Nephron (organoid): ENCODE measurements around the gene CXCR4.
A peak's percentile ranks its signal among the peaks of the same experiment; 100 is the strongest.

ENCODE experiments used
- H3K27ac Mint-ChIP-seq, 3 experiments: 2 replicates each; pipeline ENCODE4 v1.8.0; 2020; ENCODE audit warnings: mixed read lengths in 3 of 3, mild to moderate bottlenecking in 2 of 3, moderate library complexity in 1 of 3
- H3K27me3 Mint-ChIP-seq: 2 replicates; pipeline ENCODE4 v1.8.0; 2021; ENCODE audit warnings: low read depth, mild to moderate bottlenecking, moderate library complexity, mixed read lengths
- H3K36me3 Mint-ChIP-seq: 2 replicates; pipeline ENCODE4 v1.8.0; 2020; ENCODE audit warnings: low read depth, mixed read lengths
- H3K4me1 Mint-ChIP-seq: 2 replicates; pipeline ENCODE4 v1.8.0; 2020; ENCODE audit warnings: mixed read lengths
- H3K4me3 Mint-ChIP-seq, 3 experiments: 2 replicates each; pipeline ENCODE4 v1.8.0; 2020; ENCODE audit warnings: mild to moderate bottlenecking in 3 of 3, mixed read lengths in 3 of 3, moderate library complexity in 2 of 3
- H3K9me3 Mint-ChIP-seq: 2 replicates; pipeline ENCODE4 v1.8.0; 2020; ENCODE audit warnings: mixed read lengths
- CTCF ChIP-seq, 3 experiments: fragments of 200-600 bp; sonication (generic); IDR thresholded peaks; one replicate each; pipeline ENCODE4 v1.5.0; 2021; ENCODE audit warnings: antibody characterized with exemption in 3 of 3; ENCODE audit not compliant: unreplicated experiment in 3 of 3

CXCR4 gene

GRCh38 chr2:136139631-136140030, 21.7 kb upstream of the CXCR4 start:
- no peak overlapping the region for H3K4me3 Mint-ChIP-seq
- no peak for TF ChIP-seq CTCF (IDR thresholded peaks at IDR 0.05; ENCODE audit: unreplicated experiment in 3 of 3)
- H3K36me3 Mint-ChIP-seq, result no peaks in the 10 kb centered on the region
- H3K4me1 Mint-ChIP-seq, result peaks cover 55% of the 10 kb centered on the region
- H3K27me3 Mint-ChIP-seq, result peaks cover 11% of the 10 kb centered on the region
- H3K9me3 Mint-ChIP-seq, result peaks cover 2% of the 10 kb centered on the region
- no peak overlapping the region for H3K27ac Mint-ChIP-seq

GRCh38 chr2:136137982-136138381, 20.0 kb upstream of the CXCR4 start:
- H3K9me3 Mint-ChIP-seq, result peaks cover 2% of the 10 kb centered on the region
- H3K4me1 Mint-ChIP-seq, result peaks cover 47% of the 10 kb centered on the region
- no peak for TF ChIP-seq CTCF (IDR thresholded peaks at IDR 0.05; ENCODE audit: unreplicated experiment in 3 of 3)
- peaks cover 13% of the 10 kb centered on the region for H3K27me3 Mint-ChIP-seq
- H3K4me3 Mint-ChIP-seq, result no peak overlapping the region
- H3K36me3 Mint-ChIP-seq, result no peaks in the 10 kb centered on the region
- no peak overlapping the region for H3K27ac Mint-ChIP-seq

GRCh38 chr2:136136931-136137330, 19.0 kb upstream of the CXCR4 start:
- H3K27me3 Mint-ChIP-seq, result peaks cover 15% of the 10 kb centered on the region
- no peak overlapping the region for H3K27ac Mint-ChIP-seq
- H3K4me1 Mint-ChIP-seq, result peaks cover 37% of the 10 kb centered on the region
- H3K9me3 Mint-ChIP-seq, result peaks cover 2% of the 10 kb centered on the region
- H3K4me3 Mint-ChIP-seq, result no peak overlapping the region
- no peaks in the 10 kb centered on the region for H3K36me3 Mint-ChIP-seq
- no peak for TF ChIP-seq CTCF (IDR thresholded peaks at IDR 0.05; ENCODE audit: unreplicated experiment in 3 of 3)

- Mint-ChIP-seq H3K27me3 (peaks cover 15% of the 10 kb centered on the region), H3K9me3 (peaks cover 2% of the 10 kb centered on the region), H3K27ac (peak overlapping the region in 1 of 3 experiments; percentile 20), H3K4me1 (peaks cover 30% of the 10 kb centered on the region), H3K36me3 (no peaks in the 10 kb centered on the region), H3K4me3 (no peak overlapping the region)
- no peak for TF ChIP-seq CTCF (IDR thresholded peaks at IDR 0.05; ENCODE audit: unreplicated experiment in 3 of 3)
Observed at GRCh38 chr2:136135921-136136906, 18.3 kb upstream of the CXCR4 start.

- peaks cover 27% of the 10 kb centered on the region for H3K4me1 Mint-ChIP-seq
- H3K4me3 Mint-ChIP-seq, result no peak overlapping the region
- no peaks in the 10 kb centered on the region for H3K36me3 Mint-ChIP-seq
Observed at GRCh38 chr2:136135462-136135861, 17.5 kb upstream of the CXCR4 start.

More at GRCh38 chr2:136135462-136135861, 17.5 kb upstream of the CXCR4 start:
- Mint-ChIP-seq H3K9me3 (peaks cover 2% of the 10 kb centered on the region), H3K27ac (peak overlapping the region in 1 of 3 experiments; percentile 20), H3K27me3 (peaks cover 15% of the 10 kb centered on the region)
- no peak for TF ChIP-seq CTCF (IDR thresholded peaks at IDR 0.05; ENCODE audit: unreplicated experiment in 3 of 3)
